NCI-H2171 treated with DMSO at 0.1 percent for 48 hours (cell line): ENCODE results near the gene RCOR1.

Experiments used
- DNase-seq: peaks from one replicate; lab custom pipeline; 2025; lab: John Stamatoyannopoulos, UW

RCOR1 gene

GRCh38 chr14:102775855-102776760 is 183.7 kb downstream of the RCOR1 start:
- no peak for DNase-seq

- DNase-seq, result peak; percentile 22
Observed at GRCh38 chr14:102776761-102777710, 184.6 kb downstream of the RCOR1 start, which contains the start of gene TRAF3. TSS of gene TRAF3 (plus strand) at chr14:102777449. CDS start at chr14:102870202, 92,753 bp downstream.

GRCh38 chr14:102777711-102778337 is 185.4 kb downstream of the RCOR1 start:
- DNase-seq, result no peak

- DNase-seq, result peak; percentile 77
Observed at GRCh38 chr14:102778338-102779083, 186.1 kb downstream of the RCOR1 start.

GRCh38 chr14:102779084-102779462 is 186.6 kb downstream of the RCOR1 start:
- DNase-seq, result peak; percentile 87

GRCh38 chr14:102779574-102780315 is 187.3 kb downstream of the RCOR1 start:
- DNase-seq, result no peak
